Activated B cell treated with CpG ODN at 0.5 μM for 24 hours (primary cell): ENCODE data around the gene ANKFN1. TPM values are rescaled to one million over a fixed set of nuclear protein-coding genes. Genes with fewer than 3 reads are reported as not detected.

Experiments used
- ATAC-seq: fragments of 200-7000 bp; cut with Tn5 transposase; one replicate; pipeline ENCODE4 v1.10.0; 2021; ENCODE audit warnings: low read depth, mild to moderate bottlenecking, moderate library complexity
- CTCF ChIA-PET: fragments of 350-600 bp; sonication (Branson Sonifier 250); formaldehyde crosslinking; loops from one replicate; lab custom pipeline; 2021; ENCODE audit warnings: antibody characterized with exemption; lab: Charles Lee
- POLR2A ChIA-PET: fragments of 350-600 bp; sonication (Branson Sonifier 250); formaldehyde crosslinking; loops from one replicate; lab custom pipeline; 2021; ENCODE audit warnings: antibody characterized with exemption; lab: Charles Lee
- DNase-seq: peaks from one replicate; pipeline ENCODE4 v3.0.0; 2022
- H3K27ac Mint-ChIP-seq: one replicate; pipeline ENCODE4 v1.8.0; 2020; ENCODE audit warnings: mixed read lengths
- H3K27me3 Mint-ChIP-seq: one replicate; pipeline ENCODE4 v1.8.0; 2021; ENCODE audit warnings: mixed read lengths
- H3K36me3 Mint-ChIP-seq: one replicate; pipeline ENCODE4 v1.8.0; 2021; ENCODE audit warnings: low read depth, mixed read lengths
- H3K4me1 Mint-ChIP-seq: one replicate; pipeline ENCODE4 v1.8.0; 2021; ENCODE audit warnings: mixed read lengths
- H3K4me3 Mint-ChIP-seq: one replicate; pipeline ENCODE4 v1.8.0; 2020; ENCODE audit warnings: mild to moderate bottlenecking, mixed read lengths
- H3K9me3 Mint-ChIP-seq: one replicate; pipeline ENCODE4 v1.8.0; 2020; ENCODE audit warnings: mixed read lengths
- CTCF ChIP-seq: fragments of 200-600 bp; IDR thresholded peaks from one replicate; pipeline ENCODE4 v1.8.0; 2022; ENCODE audit warnings: antibody characterized with exemption, mild to moderate bottlenecking
- intact Hi-C: fragments of 100-400 bp; cut with micrococcal nuclease; formaldehyde crosslinking; loops from one replicate; pipeline ENCODE4 v1.15.1; 2024
- total RNA-seq: library from RNA; stranded (reverse); gene quantifications from 2 replicates; pipeline ENCODE4 v1.2.3, GENCODE V29; 2022

ANKFN1 gene
- total RNA-seq, 1 donor from 2014 or later = not detected

GRCh38 chr17:56111706-56112485 lies 41.4 kb upstream of the ANKFN1 start:
- Mint-ChIP-seq H3K4me3 (no peak overlapping the region), H3K36me3 (no peaks in the 10 kb centered on the region), H3K9me3 (no peaks in the 10 kb centered on the region), H3K4me1 (no peaks in the 10 kb centered on the region), H3K27ac (no peak overlapping the region), H3K27me3 (peaks cover 3% of the 10 kb centered on the region)
- CTCF ChIA-PET = no interaction called here
- no peak for TF ChIP-seq CTCF
- ATAC-seq (no peak), DNase-seq (no peak)
- intact Hi-C loops = no loop called here
- POLR2A ChIA-PET = no interaction called here

GRCh38 chr17:56113486-56113885 lies 39.8 kb upstream of the ANKFN1 start:
- H3K4me1 Mint-ChIP-seq = no peaks in the 10 kb centered on the region
- no peak for TF ChIP-seq CTCF
- no peak for DNase-seq
- ChIA-PET CTCF (no interaction called here), POLR2A (no interaction called here)
- no peak overlapping the region for H3K4me3 Mint-ChIP-seq
- H3K27me3 Mint-ChIP-seq = peaks cover 3% of the 10 kb centered on the region
- H3K27ac Mint-ChIP-seq = no peak overlapping the region
- intact Hi-C loops = no loop called here
- H3K9me3 Mint-ChIP-seq = no peaks in the 10 kb centered on the region
- no peaks in the 10 kb centered on the region for H3K36me3 Mint-ChIP-seq
- ATAC-seq = no peak

GRCh38 chr17:56114469-56114868 lies 38.8 kb upstream of the ANKFN1 start:
- H3K27me3 Mint-ChIP-seq = peaks cover 3% of the 10 kb centered on the region
- H3K4me1 Mint-ChIP-seq = no peaks in the 10 kb centered on the region
- intact Hi-C loops = no loop called here
- ChIA-PET POLR2A (no interaction called here), CTCF (no interaction called here)
- no peaks in the 10 kb centered on the region for H3K36me3 Mint-ChIP-seq
- H3K4me3 Mint-ChIP-seq = no peak overlapping the region
- no peak for ATAC-seq
- TF ChIP-seq CTCF = no peak
- H3K9me3 Mint-ChIP-seq = no peaks in the 10 kb centered on the region
- no peak for DNase-seq
- no peak overlapping the region for H3K27ac Mint-ChIP-seq

- no peaks in the 10 kb centered on the region for H3K27me3 Mint-ChIP-seq
- CTCF ChIA-PET = no interaction called here
- no peak for TF ChIP-seq CTCF
- H3K27ac Mint-ChIP-seq = no peak overlapping the region
- no peaks in the 10 kb centered on the region for H3K4me1 Mint-ChIP-seq
- H3K4me3 Mint-ChIP-seq = no peak overlapping the region
- POLR2A ChIA-PET = no interaction called here
- no peak for ATAC-seq
- no peaks in the 10 kb centered on the region for H3K9me3 Mint-ChIP-seq
- no peak for DNase-seq
- H3K36me3 Mint-ChIP-seq = no peaks in the 10 kb centered on the region
- intact Hi-C loops = no loop called here
These were observed 34.1 kb upstream of the ANKFN1 start for GRCh38 chr17:56119191-56119590.

- H3K36me3 Mint-ChIP-seq = no peaks in the 10 kb centered on the region
- no peak overlapping the region for H3K4me3 Mint-ChIP-seq
- H3K9me3 Mint-ChIP-seq = no peaks in the 10 kb centered on the region
- intact Hi-C loops = no loop called here
- CTCF ChIA-PET = no interaction called here
- DNase-seq = no peak
- TF ChIP-seq CTCF = no peak
- ATAC-seq = no peak
- no peak overlapping the region for H3K27ac Mint-ChIP-seq
- H3K27me3 Mint-ChIP-seq = no peaks in the 10 kb centered on the region
- no peaks in the 10 kb centered on the region for H3K4me1 Mint-ChIP-seq
- POLR2A ChIA-PET = no interaction called here
These were observed 33.3 kb upstream of the ANKFN1 start for GRCh38 chr17:56119936-56120335.
